RWPE2 (cell line): ENCODE data around the gene LYZL6.

ENCODE experiments used
- ATAC-seq: fragments of 200-7000 bp; cut with Tn5 transposase; 3 replicates; pipeline ENCODE4 v1.9.1; 2021; ENCODE audit warnings: low read depth
- DNase-seq: peaks from one replicate; pipeline ENCODE4 v3.0.0-alpha.2; 2020; ENCODE audit warnings: low spot score
- H3K27ac ChIP-seq: fragments of 450-650 bp; 2 replicates; pipeline ENCODE4 v1.5.1; 2017; ENCODE audit warnings: mild to moderate bottlenecking; ENCODE audit not compliant: poor library complexity, severe bottlenecking
- H3K27me3 ChIP-seq: fragments of 250-450 bp; sonication (Bioruptor Pico); 2 replicates; pipeline ENCODE4 v1.5.1; 2021; ENCODE audit warnings: mild to moderate bottlenecking, moderate library complexity; ENCODE audit not compliant: insufficient read depth, poor library complexity, severe bottlenecking
- H3K36me3 ChIP-seq: fragments of 250-450 bp; sonication (Bioruptor Pico); 2 replicates; pipeline ENCODE4 v1.5.1; 2020; ENCODE audit warnings: low read depth, mild to moderate bottlenecking, moderate library complexity
- H3K4me1 ChIP-seq: fragments of 250-450 bp; sonication (Bioruptor Pico); 2 replicates; pipeline ENCODE4 v1.5.1; 2021; ENCODE audit warnings: mild to moderate bottlenecking, moderate library complexity; ENCODE audit not compliant: insufficient read depth, poor library complexity, severe bottlenecking
- H3K4me3 ChIP-seq: fragments of 250-450 bp; sonication (Bioruptor Pico); 2 replicates; pipeline ENCODE4 v1.5.1; 2021; ENCODE audit warnings: mild to moderate bottlenecking, moderate library complexity; ENCODE audit not compliant: severe bottlenecking
- H3K9me3 ChIP-seq: fragments of 250-450 bp; sonication (Bioruptor Pico); 2 replicates; pipeline ENCODE4 v1.5.1; 2021; ENCODE audit warnings: mild to moderate bottlenecking, moderate library complexity; ENCODE audit not compliant: severe bottlenecking
- TF ChIP-seq, protein P1 (sequence below): fragments of 450-650 bp; IDR thresholded peaks from one replicate; pipeline ENCODE4 v1.5.1; 2017; ENCODE audit warnings: mild to moderate bottlenecking, moderate library complexity; ENCODE audit not compliant: poor library complexity, severe bottlenecking

The LYZL6 gene

DNA sequence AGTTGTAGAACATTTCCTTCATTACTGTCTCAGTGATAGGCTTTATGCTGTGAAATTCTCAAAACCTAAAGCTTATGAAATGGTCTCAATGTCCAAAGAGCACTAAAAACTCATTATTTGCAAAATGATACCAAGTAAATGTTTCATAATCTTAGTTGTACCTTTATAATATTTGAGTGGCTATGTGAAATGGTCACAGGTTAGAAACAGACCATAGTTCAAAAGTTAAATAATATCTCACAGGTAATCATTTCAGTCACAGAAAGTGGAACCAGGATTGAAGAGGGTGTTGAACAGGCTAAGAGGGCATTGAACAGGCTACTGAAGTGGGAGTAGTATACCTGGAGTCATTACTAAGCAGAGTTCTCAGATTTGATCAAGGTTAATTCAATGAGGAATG is 15.8 kb downstream of the LYZL6 start:
- Histone ChIP-seq H3K9me3 (no peaks in the 10 kb centered on the region), H3K27me3 (no peaks in the 10 kb centered on the region), H3K27ac (no peak overlapping the region), H3K4me1 (no peaks in the 10 kb centered on the region), H3K36me3 (no peaks in the 10 kb centered on the region; the same call in 1 of the 2 replicates), H3K4me3 (no peak overlapping the region)
- DNase-seq (no peak), ATAC-seq (no peak)
- TF ChIP-seq, protein P1, sequence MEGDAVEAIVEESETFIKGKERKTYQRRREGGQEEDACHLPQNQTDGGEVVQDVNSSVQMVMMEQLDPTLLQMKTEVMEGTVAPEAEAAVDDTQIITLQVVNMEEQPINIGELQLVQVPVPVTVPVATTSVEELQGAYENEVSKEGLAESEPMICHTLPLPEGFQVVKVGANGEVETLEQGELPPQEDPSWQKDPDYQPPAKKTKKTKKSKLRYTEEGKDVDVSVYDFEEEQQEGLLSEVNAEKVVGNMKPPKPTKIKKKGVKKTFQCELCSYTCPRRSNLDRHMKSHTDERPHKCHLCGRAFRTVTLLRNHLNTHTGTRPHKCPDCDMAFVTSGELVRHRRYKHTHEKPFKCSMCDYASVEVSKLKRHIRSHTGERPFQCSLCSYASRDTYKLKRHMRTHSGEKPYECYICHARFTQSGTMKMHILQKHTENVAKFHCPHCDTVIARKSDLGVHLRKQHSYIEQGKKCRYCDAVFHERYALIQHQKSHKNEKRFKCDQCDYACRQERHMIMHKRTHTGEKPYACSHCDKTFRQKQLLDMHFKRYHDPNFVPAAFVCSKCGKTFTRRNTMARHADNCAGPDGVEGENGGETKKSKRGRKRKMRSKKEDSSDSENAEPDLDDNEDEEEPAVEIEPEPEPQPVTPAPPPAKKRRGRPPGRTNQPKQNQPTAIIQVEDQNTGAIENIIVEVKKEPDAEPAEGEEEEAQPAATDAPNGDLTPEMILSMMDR: no peak

DNA sequence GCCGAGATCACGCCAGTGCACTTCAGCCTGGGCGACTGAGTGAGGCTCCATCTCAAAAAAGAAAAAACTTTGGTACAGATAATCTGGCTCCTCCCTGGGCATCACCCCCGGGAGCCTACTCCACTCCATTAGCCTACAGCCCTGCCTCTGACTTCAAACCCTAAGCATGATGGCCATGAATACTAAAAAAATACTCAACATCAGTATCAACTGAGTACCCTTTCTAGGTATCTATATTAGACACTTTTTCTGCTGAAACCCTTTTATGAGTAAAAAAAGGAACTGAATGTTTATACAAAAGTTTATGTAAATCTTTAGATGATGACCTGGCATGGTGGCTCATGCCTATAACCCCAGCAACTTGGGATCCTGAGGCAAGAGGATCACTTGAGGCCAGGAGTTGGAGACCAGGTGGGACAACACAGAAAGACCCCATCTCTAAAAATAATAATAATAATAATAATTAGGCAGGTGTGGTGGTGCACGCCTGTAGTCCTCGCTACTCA is 19.9 kb downstream of the LYZL6 start:
- no peaks in the 10 kb centered on the region for H3K4me1 ChIP-seq
- ATAC-seq (no peak), DNase-seq (no peak)
- no peaks in the 10 kb centered on the region for H3K27me3 ChIP-seq
- TF ChIP-seq, protein P1: no peak
- no peak overlapping the region for H3K27ac ChIP-seq
- no peaks in the 10 kb centered on the region; the same call in 1 of the 2 replicates for H3K36me3 ChIP-seq
- no peak overlapping the region for H3K4me3 ChIP-seq
- H3K9me3 ChIP-seq: no peaks in the 10 kb centered on the region

DNA sequence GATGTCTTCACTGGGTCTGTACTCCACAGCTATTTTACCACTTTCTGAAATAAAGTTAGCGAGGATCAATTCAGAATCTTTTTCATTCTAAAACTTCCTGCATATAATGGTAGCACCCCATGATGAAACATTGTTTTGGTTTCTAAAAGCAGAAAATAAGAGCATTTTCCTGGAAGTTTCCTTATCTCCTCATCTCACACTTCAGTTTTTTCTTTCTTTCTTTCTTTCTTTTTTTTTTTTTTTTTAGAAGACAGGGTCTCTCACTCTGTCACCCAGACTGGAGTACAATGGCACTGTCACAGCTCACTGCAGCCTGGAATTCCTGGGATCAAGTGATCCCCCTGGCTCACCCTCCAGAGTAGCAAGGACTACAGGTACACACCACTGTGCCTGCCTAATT is 23.3 kb downstream of the LYZL6 start:
- Histone ChIP-seq H3K36me3 (no peaks in the 10 kb centered on the region; the same call in 1 of the 2 replicates), H3K9me3 (no peaks in the 10 kb centered on the region), H3K4me3 (no peak overlapping the region), H3K27ac (no peak overlapping the region), H3K27me3 (no peaks in the 10 kb centered on the region), H3K4me1 (no peaks in the 10 kb centered on the region)
- no peak for DNase-seq
- ATAC-seq: no peak
- TF ChIP-seq, protein P1: no peak

DNA sequence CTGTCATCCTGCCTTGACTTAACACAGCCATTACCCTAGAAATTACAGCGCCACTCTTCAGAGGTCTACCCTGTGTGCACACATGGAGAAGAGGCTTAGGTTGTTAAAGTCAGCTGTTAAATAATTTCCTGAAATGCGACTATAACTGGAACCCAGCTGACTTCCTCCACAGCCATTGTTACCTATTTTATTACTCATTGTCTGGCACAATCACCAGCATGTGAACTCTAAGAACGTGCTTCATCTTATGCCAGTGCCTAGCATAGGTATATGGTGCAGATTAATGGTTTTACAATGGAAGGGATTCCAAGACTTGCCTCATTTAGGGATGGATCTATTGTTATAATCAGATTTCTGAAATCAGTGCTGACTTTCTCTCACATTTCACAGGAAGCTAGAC is 24.8 kb downstream of the LYZL6 start:
- no peak overlapping the region for H3K4me3 ChIP-seq
- H3K4me1 ChIP-seq: no peaks in the 10 kb centered on the region
- H3K27ac ChIP-seq: no peak overlapping the region
- H3K36me3 ChIP-seq: no peaks in the 10 kb centered on the region; the same call in 1 of the 2 replicates
- H3K27me3 ChIP-seq: no peaks in the 10 kb centered on the region
- TF ChIP-seq, protein P1: no peak
- DNase-seq (no peak), ATAC-seq (no peak)
- H3K9me3 ChIP-seq: no peaks in the 10 kb centered on the region

DNA sequence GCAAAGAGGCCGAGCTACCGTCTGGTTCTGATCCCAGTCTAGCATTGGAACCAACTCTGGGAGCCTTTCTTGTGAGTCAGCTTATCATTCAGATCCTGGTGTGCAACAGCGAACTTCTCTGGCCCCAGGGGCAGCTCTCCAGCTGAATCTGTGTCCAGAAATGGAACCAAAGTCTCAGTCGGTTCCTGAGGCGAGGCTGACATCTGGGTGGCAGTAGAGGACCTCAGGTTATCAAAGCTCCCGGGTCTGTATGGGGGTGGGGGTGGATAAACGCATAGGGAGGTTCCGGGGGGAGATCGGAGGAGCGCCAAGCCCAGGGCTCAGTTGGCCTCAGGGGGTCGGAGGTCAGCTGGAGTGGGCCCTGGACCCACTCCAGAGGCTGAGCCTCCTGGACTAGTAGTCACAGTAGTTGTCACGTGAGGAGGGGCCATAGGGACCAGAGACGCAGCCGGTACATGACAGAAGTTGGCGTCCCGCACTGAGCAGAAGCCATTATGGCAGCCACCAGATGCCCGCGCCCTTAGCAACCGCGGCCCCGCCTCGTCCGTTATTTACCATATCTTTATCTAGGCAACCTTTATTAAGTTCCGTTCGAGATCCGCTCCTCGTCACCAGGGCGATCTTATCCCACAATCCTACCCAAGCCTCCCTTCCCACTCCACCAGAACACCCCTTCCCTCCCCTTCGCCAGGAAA is 25.8 kb downstream of the LYZL6 start:
- Histone ChIP-seq H3K4me3 (no peak overlapping the region), H3K4me1 (no peaks in the 10 kb centered on the region), H3K27me3 (no peaks in the 10 kb centered on the region), H3K9me3 (no peaks in the 10 kb centered on the region), H3K36me3 (no peaks in the 10 kb centered on the region; the same call in 1 of the 2 replicates), H3K27ac (no peak overlapping the region)
- DNase-seq (no peak), ATAC-seq (no peak)
- TF ChIP-seq, protein P1: no peak
